Neural progenitor cell (in vitro differentiated cells): ENCODE measurements around the gene MKX. TPM values are rescaled to one million over a fixed set of nuclear protein-coding genes. Genes with fewer than 3 reads are reported as not detected.

ENCODE experiments used
- DNase-seq: peaks from one replicate; pipeline ENCODE4 v3.0.0-alpha.2; 2016; ENCODE audit warnings: low spot score
- H2AFZ ChIP-seq: fragments of 200-600 bp; sonication (generic); replicated peaks from 2 replicates; pipeline ENCODE4 v1.6.1; 2016; ENCODE audit warnings: antibody characterized with exemption
- H3F3A ChIP-seq: fragments of 200-600 bp; sonication (generic); 2 replicates; pipeline ENCODE4 v1.6.1; 2016; ENCODE audit warnings: antibody characterized with exemption, low read depth
- H3K27ac ChIP-seq: fragments of 200-600 bp; sonication (generic); 2 replicates; pipeline ENCODE4 v1.5.1; 2016; ENCODE audit warnings: mild to moderate bottlenecking
- H3K27me3 ChIP-seq: fragments of 200-600 bp; sonication (generic); 2 replicates; pipeline ENCODE4 v1.6.1; 2016; ENCODE audit warnings: mild to moderate bottlenecking, moderate library complexity
- H3K36me3 ChIP-seq: fragments of 200-600 bp; sonication (generic); 2 replicates; pipeline ENCODE4 v1.5.1; 2016
- H3K4me1 ChIP-seq: fragments of 200-600 bp; sonication (generic); 2 replicates; pipeline ENCODE4 v1.6.1; 2016; ENCODE audit warnings: mixed run types
- H3K4me2 ChIP-seq: fragments of 200-600 bp; sonication (generic); 2 replicates; pipeline ENCODE4 v1.6.1; 2016
- H3K4me3 ChIP-seq: fragments of 200-600 bp; sonication (generic); 2 replicates; pipeline ENCODE4 v1.5.1; 2016
- H3K79me2 ChIP-seq: fragments of 200-600 bp; sonication (generic); 2 replicates; pipeline ENCODE4 v1.6.1; 2016; ENCODE audit warnings: low read depth
- H3K9ac ChIP-seq: fragments of 200-600 bp; sonication (generic); 2 replicates; pipeline ENCODE4 v1.6.1; 2016
- H3K9me3 ChIP-seq: fragments of 200-600 bp; sonication (generic); 2 replicates; pipeline ENCODE4 v1.5.1; 2016; ENCODE audit warnings: low read depth
- H4K20me1 ChIP-seq: fragments of 200-600 bp; sonication (generic); 2 replicates; pipeline ENCODE4 v1.6.1; 2016; ENCODE audit warnings: low read depth
- H3K27ac Mint-ChIP-seq: 3 replicates; pipeline ENCODE4 v1.8.0; 2021; ENCODE audit warnings: mixed read lengths
- H3K27me3 Mint-ChIP-seq: 2 replicates; pipeline ENCODE4 v1.8.0; 2022; ENCODE audit warnings: low read depth, mild to moderate bottlenecking, inconsistent platforms, moderate library complexity, mixed read lengths; ENCODE audit not compliant: insufficient read depth
- H3K36me3 Mint-ChIP-seq: 3 replicates; pipeline ENCODE4 v1.8.0; 2021; ENCODE audit warnings: mixed read lengths
- H3K4me1 Mint-ChIP-seq: 3 replicates; pipeline ENCODE4 v1.8.0; 2021; ENCODE audit warnings: mixed read lengths
- H3K4me3 Mint-ChIP-seq: 3 replicates; pipeline ENCODE4 v1.8.0; 2021; ENCODE audit warnings: mild to moderate bottlenecking, moderate library complexity, mixed read lengths
- H3K9me3 Mint-ChIP-seq: 3 replicates; pipeline ENCODE4 v1.8.0; 2020; ENCODE audit warnings: mixed read lengths
- CTCF ChIP-seq: fragments of 200-600 bp; sonication (generic); IDR thresholded peaks from 2 replicates; pipeline ENCODE4 v1.5.1; 2017; ENCODE audit warnings: antibody characterized with exemption, mild to moderate bottlenecking
- EZH2 ChIP-seq: fragments of 200-600 bp; sonication (generic); IDR thresholded peaks from 2 replicates; pipeline ENCODE4 v1.6.1; 2017; ENCODE audit warnings: antibody characterized with exemption, mild to moderate bottlenecking, moderate library complexity
- EZH2phosphoT487 ChIP-seq: fragments of 200-600 bp; sonication (generic); IDR thresholded peaks from 2 replicates; pipeline ENCODE4 v1.6.1; 2017; ENCODE audit warnings: antibody characterized with exemption
- small RNA-seq: library from RNA; depleted of rRNA; stranded (forward); fragments of <200 nt; gene quantifications from one replicate; pipeline ENCODE3, GENCODE V24; 2015
- total RNA-seq: library from RNA; depleted of rRNA; stranded (reverse); fragments of >200 nt; gene quantifications from 2 replicates; pipeline ENCODE4 v1.2.3, GENCODE V29; 2015; ENCODE audit warnings: low replicate concordance

Gene MKX
- total RNA-seq, 1 donor from 2014 or later = not detected

DNA sequence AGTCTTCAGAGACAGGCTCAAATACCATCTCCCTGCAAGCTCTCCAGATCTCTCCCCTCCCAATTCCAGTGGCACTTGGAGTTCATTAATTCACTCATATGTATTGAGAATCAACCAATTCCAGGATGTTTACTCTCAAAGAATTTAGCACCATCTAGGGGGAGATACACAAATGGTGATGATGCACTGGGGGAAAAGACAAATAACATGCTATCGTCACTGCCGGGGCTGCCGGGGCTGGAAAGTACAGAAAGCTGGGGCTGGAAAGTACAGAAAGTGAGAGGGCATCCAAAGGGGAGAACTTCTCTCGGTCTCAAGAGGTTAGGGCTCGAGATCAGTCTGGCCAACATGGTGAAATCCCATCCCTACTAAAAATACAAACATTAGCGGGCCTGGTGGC is 118.7 kb downstream of the MKX start:
- no peaks in the 10 kb centered on the region for H3K9me3 Mint-ChIP-seq
- H3K4me3 ChIP-seq = no peak overlapping the region
- TF ChIP-seq EZH2 (no peak), EZH2phosphoT487 (no peak), CTCF (no peak)
- H3K4me3 Mint-ChIP-seq = no peak overlapping the region
- no peaks in the 10 kb centered on the region for H3K27me3 Mint-ChIP-seq
- H3K9me3 ChIP-seq = no peaks in the 10 kb centered on the region
- H3K27ac Mint-ChIP-seq = peak overlapping the region; percentile 1
- H3K9ac ChIP-seq = no peak overlapping the region
- no peaks in the 10 kb centered on the region for H4K20me1 ChIP-seq
- H3K79me2 ChIP-seq = no peaks in the 10 kb centered on the region
- peaks cover 17% of the 10 kb centered on the region for H3K4me1 Mint-ChIP-seq
- H3K4me2 ChIP-seq = no peak overlapping the region
- H3K36me3 Mint-ChIP-seq = no peaks in the 10 kb centered on the region
- H3F3A ChIP-seq = no peaks in the 10 kb centered on the region
- H3K4me1 ChIP-seq = peaks cover 13% of the 10 kb centered on the region
- H3K27ac ChIP-seq = no peak overlapping the region
- no peaks in the 10 kb centered on the region for H3K36me3 ChIP-seq
- H3K27me3 ChIP-seq = no peaks in the 10 kb centered on the region
- no peak overlapping the region for H2AFZ ChIP-seq
- no peak for DNase-seq

- Histone ChIP-seq H3K4me1 (peaks cover 13% of the 10 kb centered on the region), H3K4me2 (peak overlapping the region; percentile 40), H3K36me3 (no peaks in the 10 kb centered on the region), H3K27me3 (no peaks in the 10 kb centered on the region), H3K4me3 (no peak overlapping the region), H3K27ac (no peak overlapping the region), H3F3A (no peaks in the 10 kb centered on the region), H4K20me1 (no peaks in the 10 kb centered on the region), H3K9me3 (no peaks in the 10 kb centered on the region), H3K9ac (no peak overlapping the region), H2AFZ (peak overlapping the region; percentile 98), H3K79me2 (no peaks in the 10 kb centered on the region)
- TF ChIP-seq EZH2 (no peak), CTCF (no peak), EZH2phosphoT487 (no peak)
- H3K27ac Mint-ChIP-seq = no peak overlapping the region
- DNase-seq = peak; percentile 9
- H3K27me3 Mint-ChIP-seq = no peaks in the 10 kb centered on the region
- no peaks in the 10 kb centered on the region for H3K9me3 Mint-ChIP-seq
- no peaks in the 10 kb centered on the region for H3K36me3 Mint-ChIP-seq
- H3K4me3 Mint-ChIP-seq = no peak overlapping the region
- H3K4me1 Mint-ChIP-seq = peaks cover 19% of the 10 kb centered on the region
Observed at GRCh38 chr10:27625452-27626211, 120.0 kb downstream of the MKX start.

- peak overlapping the region; percentile 98 for H2AFZ ChIP-seq
- H3F3A ChIP-seq = no peaks in the 10 kb centered on the region
- DNase-seq = no peak
- H3K9me3 ChIP-seq = no peaks in the 10 kb centered on the region
- no peaks in the 10 kb centered on the region for H3K27me3 ChIP-seq
- Mint-ChIP-seq H3K27ac (peak overlapping the region; percentile 95), H3K27me3 (no peaks in the 10 kb centered on the region), H3K9me3 (peaks cover under 1% of the 10 kb centered on the region), H3K4me3 (no peak overlapping the region), H3K4me1 (peaks cover 19% of the 10 kb centered on the region), H3K36me3 (no peaks in the 10 kb centered on the region)
- no peak overlapping the region for H3K9ac ChIP-seq
- H3K36me3 ChIP-seq = no peaks in the 10 kb centered on the region
- no peak overlapping the region for H3K4me3 ChIP-seq
- no peaks in the 10 kb centered on the region for H3K79me2 ChIP-seq
- no peak overlapping the region for H3K27ac ChIP-seq
- H4K20me1 ChIP-seq = no peaks in the 10 kb centered on the region
- peak overlapping the region; percentile 40 for H3K4me2 ChIP-seq
- H3K4me1 ChIP-seq = peaks cover 13% of the 10 kb centered on the region
- no peak for TF ChIP-seq EZH2
- no peak for TF ChIP-seq CTCF
Observed at GRCh38 chr10:27624941-27625340, 120.7 kb downstream of the MKX start.

Small RNAs within 50 kb of the gene (small RNA-seq; reads per million reads assigned to genes)
- not detected for gene RN7SKP132

Other genes starting within 250 kb of the MKX start
- gene RAB18, start 241.5 kb downstream of the MKX start, total RNA-seq = 42.6 and 66.6 TPM in 2 replicates